Stimulated activated CD4-positive, alpha-beta T cell treated with anti-CD3 and anti-CD28 coated beads, TNF-alpha, amount 100 ng/mL, for 1 hour (primary cell): ENCODE measurements around the gene AP5S1.
"Not testable (repeated sequence)": the region's sequence is repeated elsewhere in the genome, so short reads cannot be mapped to it uniquely, and the experiment has no call there.

Experiments
- DNase-seq, 3 donors: peaks; one replicate each; pipeline ENCODE4 v3.0.0-alpha.2; 2020; ENCODE audit warnings: low read depth in 3 of 3, low spot score in 1 of 3

Gene AP5S1

DNA sequence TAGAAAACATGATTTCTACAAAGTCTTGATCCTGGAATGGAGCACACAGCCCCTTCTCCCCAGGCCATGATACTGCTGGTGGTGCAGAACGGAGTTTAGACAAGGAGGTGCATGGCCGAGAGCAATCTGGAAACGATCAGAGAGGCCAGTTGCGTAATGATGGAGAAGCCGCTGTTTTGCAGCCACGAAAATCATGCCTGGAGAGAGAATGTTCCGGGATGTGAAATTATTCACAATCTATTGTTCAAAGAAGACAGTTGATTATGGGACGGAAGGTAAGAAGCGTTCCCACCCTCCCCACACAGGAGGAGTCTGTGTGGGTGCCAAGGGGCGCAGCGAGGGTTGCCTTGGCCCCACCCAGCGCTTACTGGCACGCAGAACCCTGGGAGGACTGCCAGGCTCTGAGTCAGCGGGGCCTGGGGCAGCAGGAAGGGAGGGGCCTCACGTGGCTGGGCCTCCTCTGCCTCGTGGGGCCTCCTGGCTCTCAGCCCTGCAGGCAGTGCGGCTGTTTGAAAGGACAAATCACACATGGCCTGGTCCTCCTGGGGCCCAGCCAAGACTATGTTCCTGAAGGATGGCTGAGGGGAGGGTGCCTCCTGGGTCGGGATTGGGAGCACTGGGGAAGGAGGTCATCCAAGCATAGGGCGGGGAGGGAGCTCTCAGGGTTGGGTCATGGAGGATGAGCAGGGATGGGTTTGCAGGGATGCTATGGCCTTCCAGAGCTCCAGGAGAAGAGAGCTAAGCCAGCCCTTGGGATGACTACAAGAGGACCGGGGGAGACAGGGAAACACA lies 8.7 kb upstream of the AP5S1 start:
- peak; percentile 85 to 89 (median 86) for DNase-seq

GRCh38 chr20:3812259-3812681 lies 8.1 kb upstream of the AP5S1 start:
- no peak for DNase-seq

DNA sequence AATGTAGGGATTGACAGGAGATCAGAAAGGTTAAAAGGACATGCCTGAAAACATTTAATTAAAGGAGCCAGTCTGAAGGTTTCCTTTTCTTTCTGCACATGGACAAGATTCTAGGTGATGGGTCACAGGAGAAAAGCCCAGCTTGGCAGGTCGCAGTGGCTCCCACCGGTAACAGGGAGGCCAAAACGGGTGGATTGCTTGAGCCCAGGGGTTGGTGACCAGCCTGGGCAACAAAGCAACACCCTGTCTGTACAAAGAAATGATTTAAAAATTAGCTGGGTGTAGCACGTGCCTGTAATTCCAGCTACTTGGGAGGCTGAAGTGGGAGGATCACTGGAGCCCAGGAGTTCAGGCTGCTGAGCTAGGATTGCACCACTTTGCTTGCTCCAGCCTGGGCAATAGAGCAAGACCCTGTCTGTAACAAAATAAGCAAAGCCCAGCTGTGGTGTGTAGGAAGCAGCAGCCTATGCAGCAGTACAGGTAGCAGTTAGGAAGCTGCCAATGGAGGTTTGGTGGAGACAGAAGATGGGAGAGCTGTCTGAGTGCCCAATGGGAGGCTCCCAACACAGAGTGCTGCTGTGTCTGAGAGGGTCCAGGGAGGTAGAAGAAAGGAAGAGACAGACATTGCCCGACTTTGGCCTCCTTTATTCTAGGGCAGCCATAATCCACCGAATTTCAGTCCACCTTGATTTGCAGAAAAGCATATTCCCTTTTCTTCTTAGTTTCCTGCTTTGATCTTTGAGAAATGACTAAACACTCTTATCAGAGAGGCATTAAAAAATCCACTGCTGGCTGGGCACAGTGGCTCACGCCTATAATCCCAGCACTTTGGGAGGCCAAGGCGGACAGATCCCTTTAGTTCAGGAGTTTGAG lies 7.1 kb upstream of the AP5S1 start:
- no peak for DNase-seq

- DNase-seq: no peak
Observed at GRCh38 chr20:3813848-3814581, 6.3 kb upstream of the AP5S1 start.

DNA sequence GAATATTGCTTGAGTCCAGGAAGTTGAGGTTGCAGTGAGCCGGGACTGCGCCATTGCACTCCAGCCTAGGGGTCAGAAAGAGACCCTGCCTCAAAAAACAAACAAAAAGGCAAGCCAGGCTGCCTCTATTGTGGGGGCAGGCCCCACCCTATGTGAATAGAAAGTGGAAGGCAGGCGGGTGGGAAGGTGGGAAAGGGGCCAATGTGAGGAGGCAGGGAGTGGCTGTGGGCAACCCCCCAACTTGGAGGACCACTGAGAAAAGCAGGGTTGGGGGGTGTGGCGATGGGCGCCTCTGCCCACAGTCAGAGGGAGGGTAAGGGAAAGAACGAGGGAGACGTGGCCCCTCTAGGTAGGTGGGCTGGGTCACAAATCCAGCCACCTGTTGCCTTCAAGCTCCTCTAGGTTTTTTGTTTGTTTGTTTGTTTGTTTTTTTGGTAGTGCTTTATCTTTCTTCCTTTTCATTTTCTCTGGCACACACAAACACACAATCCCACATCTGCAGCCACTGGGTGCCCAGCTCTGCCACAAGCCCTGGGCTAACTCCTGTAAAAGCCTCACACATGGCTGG lies 5.3 kb upstream of the AP5S1 start:
- no peak for DNase-seq

DNA sequence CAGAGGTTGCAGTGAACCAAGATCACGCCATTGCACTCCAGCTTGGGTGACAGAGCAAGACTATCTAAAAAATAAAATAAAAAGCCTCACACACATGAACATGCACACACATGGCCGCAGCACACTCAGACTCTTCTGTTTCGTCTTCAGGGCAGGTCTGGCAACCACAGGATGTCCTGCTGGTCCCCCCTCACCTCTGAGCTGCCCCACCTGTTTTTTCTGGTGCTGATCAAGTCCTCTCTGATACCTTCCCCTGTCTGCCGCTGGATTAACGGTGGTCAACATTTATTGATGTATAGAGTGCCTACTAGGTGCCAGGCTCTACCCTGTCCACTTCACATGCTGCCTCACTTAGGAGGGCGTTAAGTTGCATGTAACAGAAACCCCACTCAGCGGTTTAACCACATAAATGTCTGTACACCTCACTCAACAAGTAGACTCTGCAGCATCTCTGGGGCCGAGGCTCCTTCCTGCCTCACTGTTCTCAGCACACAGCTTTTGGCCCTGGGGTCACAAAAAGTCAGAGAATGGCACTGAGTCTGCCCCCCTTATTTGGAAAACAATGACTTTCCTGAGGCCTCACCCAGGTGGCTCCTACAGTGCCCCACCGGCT lies 4.5 kb upstream of the AP5S1 start:
- no peak for DNase-seq

GRCh38 chr20:3818155-3819151 lies 1.9 kb upstream of the AP5S1 start:
- DNase-seq: no peak

DNA sequence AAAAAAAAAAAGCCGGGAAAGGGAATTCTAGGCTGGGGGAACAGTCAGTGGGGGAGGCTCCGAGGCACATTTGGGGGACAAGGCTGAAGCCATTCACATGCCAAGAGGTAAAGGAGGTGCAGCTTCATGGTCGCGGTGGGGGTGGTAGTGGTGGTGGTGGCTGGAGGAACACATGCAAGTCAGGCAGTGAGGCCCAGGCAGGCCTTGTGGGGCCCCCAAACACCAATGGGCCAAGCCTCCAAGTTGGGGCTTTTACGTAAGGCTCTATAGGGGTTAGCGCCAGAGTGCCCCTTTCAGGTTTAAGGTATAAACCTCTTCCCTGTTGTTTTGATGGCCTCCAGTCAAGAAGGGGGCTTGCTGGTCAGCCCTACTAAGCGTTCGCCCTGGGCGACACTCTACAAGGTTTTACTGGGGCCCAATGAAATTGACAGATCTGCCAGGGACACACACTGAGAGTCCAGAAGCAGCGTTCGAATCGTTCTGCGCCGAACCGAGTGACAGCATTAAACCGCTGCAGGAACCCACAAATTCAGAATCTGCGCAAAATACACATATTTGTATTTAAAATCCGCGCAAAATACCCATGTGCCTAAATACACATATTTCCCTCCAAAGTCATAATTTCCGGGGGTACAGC lies 818 bp upstream of the AP5S1 start:
- DNase-seq: no peak

DNA sequence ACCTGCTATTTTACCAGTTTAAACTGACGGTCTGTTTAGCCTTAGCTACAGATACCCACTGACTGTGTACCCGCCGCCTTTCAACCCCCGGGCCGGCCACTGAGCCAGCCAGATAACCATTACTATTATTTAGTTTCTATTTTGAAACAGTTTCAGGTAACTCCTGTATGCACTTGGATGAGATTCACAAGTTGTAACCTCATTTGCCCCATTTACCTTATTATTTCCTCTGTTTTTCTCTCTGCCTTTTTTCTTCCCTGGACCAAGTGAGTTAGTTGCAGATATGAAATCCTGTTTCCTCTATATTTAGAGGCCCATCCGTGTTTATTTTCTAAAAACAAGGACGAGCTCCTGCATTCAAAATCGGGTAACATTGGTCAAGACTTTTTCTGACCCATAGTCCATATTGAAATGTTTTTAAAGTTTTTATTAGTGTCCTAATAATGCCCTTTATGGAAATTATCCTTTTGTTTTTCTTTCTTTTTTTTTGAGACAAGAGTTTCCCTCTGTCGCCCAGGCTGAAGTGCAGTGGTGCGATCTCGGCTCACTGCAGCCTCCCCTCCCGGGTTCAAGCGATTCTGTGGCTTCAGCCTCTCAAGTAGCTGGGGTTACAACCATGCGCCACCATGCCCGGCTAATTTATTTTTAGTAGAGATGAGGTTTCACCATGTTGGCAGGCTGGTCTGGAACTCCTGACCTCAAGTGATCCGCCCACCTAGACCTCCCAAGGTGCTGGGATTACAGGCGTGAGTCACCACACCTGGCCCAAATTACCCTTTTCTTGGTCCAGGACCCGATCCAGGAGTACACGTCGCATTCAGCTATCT lies 767 bp downstream of the AP5S1 start:
- no peak for DNase-seq

GRCh38 chr20:3821996-3822395 lies 1.6 kb downstream of the AP5S1 start:
- no peak for DNase-seq

DNA sequence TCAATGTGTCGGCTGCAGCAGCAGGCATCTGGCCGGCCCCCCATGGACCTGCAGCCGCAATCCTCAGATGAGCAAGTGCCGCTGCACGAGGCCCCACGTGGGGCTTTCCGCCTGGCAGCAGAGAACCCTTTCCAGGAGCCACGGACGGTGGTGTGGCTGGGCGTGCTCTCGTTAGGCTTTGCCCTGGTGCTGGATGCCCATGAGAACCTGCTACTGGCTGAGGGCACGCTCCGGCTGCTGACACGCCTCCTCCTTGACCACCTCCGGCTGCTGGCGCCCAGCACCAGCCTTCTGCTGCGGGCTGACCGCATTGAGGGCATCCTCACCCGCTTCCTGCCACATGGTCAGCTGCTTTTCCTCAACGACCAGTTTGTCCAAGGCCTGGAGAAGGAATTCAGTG lies 3.5 kb downstream of the AP5S1 start:
- no peak for DNase-seq

GRCh38 chr20:3825526-3825925 lies 5.2 kb downstream of the AP5S1 start:
- no peak for DNase-seq

DNA sequence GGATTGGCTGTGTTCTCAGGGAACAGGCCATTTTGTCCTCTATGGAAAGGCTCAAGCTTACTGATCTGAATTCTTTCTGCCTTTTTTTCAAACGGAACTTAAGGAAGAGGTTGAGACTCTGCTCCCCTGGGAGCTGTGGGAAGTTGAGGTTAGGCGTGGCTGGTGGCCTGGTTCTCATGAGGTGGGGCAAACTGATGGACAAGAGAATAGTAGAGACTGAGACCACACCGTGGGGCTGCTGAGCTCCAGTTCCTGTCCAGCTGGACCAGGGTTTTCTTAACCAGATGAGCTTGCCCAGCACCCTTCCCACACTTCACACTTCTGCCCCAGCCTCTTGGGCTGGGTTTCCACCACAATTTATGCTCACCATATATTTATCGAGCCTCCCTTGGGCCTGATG lies 6.1 kb downstream of the AP5S1 start:
- DNase-seq: no peak

GRCh38 chr20:3828798-3829197 lies 8.5 kb downstream of the AP5S1 start:
- DNase-seq: no peak

DNA sequence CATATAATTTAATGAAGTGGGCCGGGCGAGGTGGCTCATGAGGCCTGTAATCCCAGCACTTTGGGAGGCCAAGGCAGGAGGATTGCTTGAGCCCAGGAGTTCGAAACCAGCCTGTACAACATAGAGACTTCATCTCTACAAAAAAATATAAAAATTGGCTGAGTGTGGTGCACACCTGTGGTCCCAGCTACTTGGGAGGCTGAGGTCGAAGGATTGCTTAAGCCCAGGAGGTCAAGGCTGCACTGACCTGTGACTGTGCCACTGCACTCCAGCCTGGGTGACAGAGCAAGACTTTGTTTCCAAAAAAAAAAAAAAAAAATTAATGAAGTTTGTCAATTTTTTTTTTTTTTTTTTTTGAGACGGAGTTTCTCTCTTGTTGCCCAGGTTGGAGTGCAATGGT lies 9.5 kb downstream of the AP5S1 start:
- not testable (repeated sequence) for DNase-seq

- no peak for DNase-seq
Observed at GRCh38 chr20:3836132-3836531, 15.8 kb downstream of the AP5S1 start.

- no peak for DNase-seq
Observed at GRCh38 chr20:3839328-3839727, 19.0 kb downstream of the AP5S1 start.

- DNase-seq: not testable (repeated sequence)
Observed at GRCh38 chr20:3840201-3840600, 19.9 kb downstream of the AP5S1 start.
